K562 (cell line): Measurements from ENCODE around the gene BCL2L12.

Experiments used
- EZH2 ChIP-seq: IDR thresholded peaks from 2 replicates; pipeline ENCODE4 v1.6.1; 2012; ENCODE audit warnings: low read depth, mild to moderate bottlenecking, inconsistent platforms, low read length, borderline replicate concordance
- SP2 ChIP-seq: IDR thresholded peaks from 2 replicates; pipeline ENCODE4 v1.6.1; 2011; ENCODE audit warnings: mild to moderate bottlenecking, low read depth, low read length, moderate library complexity; ENCODE audit not compliant: poor library complexity, severe bottlenecking; ENCODE audit errors: extremely low read depth

- TF ChIP-seq SP2 (no peak), EZH2 (no peak)
These were observed 22.0 kb downstream of the BCL2L12 start for GRCh38 chr19:49687566-49688316.
